ENCODE measurements around the gene GPR137. TPM values are rescaled to one million over a fixed set of nuclear protein-coding genes. Genes with fewer than 3 reads are reported as not detected.

GPR137 gene
- total RNA-seq, 1 donor from 2014 or later: 28.4 TPM

DNA sequence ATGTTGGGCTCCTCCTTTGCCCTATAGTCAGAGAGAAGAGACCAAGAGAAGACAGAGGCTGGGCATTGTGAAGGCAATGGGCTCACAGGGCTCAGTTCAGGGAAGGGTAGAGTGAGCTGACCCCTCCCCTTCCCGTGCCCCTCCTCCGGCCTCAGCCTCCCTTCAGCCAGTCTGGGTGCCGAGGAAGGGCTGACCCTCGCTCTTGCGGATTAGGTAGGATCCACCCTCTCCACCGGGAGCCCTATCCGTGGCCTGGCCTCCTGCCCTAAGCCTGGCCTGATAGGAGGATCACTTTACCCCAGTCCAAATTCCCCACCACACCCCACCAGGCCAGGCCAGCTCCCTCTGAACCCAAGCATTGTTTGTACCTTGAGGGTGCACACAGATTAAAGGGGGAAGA, 37.1 kb upstream of the GPR137 start:
- no peak for DNase-seq (ENCODE audit: low read depth)

DNA sequence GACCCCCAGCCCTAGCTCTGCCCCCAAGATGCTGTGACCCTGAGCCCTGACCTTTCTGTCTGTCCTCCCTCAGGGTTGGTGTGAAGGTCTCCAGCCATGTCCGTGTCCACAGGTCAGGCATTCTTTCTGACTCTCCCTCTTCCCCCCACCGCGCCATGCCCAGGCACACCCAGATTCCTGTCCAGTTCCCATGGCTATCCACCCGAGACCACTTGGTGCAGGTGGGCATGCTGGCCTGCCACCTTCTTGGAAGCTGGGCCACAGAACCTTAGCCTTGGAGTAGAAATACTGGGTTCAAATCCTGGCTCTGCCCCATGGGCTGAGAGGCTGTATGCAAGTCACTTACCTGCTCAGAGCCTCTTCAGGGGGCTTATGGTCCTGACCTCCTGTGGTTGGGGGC, 36.6 kb upstream of the GPR137 start:
- DNase-seq (ENCODE audit: low read depth): no peak

DNA sequence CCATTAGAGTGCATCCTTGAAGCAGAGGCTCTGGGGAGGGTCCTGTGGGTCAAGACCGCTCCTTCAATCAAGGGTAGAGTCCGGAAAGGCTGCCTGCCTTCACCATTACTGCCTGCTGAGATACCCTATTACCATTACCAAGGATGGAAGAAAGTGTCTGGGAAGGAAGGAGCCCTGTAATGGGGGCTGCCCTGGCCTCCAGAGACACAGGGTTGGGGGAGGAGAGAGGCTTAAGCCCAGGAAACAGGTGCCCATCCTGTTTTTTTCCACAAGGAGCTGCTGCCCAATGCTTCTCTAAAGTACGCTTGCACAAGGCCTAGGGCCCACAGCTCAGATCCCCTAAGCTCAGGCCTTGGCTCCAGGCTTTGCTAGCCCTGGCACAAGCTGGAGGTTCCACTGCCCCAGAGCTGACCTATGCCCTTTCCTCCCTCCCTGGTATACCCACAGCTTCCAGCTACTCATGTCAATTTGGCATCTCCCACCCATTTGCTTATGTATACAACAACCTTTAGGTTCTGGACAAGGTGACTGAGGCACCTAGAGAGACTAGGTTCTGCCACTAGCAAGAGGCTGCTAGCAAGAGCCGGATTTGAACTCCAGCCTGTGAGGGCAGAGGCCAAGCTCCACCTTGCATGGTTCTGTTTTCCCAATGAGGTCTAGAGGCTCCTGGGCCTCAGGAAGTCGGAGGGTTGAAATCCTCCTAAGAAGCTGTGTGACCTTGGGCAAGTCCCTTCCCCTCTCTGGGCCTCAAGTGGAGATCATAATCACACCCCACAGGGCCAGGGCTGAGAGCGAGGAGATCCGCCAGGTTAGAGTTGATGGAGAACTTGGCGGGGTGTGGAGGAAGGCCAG, 35.9 kb upstream of the GPR137 start:
- no peak for DNase-seq (ENCODE audit: low read depth)

DNA sequence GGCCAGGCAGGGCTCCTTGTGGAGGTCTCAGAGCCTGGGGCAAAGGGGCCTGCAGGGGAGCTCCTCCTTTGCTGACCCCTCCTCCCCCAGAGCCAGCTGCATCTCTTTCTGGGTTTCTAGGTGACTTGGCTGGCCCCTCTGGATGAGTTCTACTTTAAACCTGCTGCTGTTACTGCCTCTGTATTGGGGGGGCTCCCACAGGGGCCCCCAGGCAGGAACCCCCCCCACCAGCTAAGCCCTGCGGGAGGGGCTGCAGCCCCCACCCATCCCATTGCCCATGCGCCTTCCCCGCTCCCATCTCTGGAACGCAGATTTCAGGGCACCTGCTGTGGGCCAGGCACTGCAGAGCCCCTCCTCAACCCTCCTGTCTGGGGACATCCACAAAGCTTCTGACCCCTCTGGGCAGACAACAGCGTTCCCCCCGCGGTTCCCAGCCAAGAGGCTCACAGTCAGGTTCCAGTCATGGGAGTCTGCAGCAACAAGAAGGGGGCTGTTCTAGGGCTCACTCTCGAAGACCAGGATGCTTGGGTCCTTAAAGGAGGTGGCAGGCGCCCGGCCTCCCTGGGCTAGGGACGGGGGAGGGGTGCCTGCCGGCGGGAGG, 35.1 kb upstream of the GPR137 start:
- DNase-seq (ENCODE audit: low read depth): no peak

DNA sequence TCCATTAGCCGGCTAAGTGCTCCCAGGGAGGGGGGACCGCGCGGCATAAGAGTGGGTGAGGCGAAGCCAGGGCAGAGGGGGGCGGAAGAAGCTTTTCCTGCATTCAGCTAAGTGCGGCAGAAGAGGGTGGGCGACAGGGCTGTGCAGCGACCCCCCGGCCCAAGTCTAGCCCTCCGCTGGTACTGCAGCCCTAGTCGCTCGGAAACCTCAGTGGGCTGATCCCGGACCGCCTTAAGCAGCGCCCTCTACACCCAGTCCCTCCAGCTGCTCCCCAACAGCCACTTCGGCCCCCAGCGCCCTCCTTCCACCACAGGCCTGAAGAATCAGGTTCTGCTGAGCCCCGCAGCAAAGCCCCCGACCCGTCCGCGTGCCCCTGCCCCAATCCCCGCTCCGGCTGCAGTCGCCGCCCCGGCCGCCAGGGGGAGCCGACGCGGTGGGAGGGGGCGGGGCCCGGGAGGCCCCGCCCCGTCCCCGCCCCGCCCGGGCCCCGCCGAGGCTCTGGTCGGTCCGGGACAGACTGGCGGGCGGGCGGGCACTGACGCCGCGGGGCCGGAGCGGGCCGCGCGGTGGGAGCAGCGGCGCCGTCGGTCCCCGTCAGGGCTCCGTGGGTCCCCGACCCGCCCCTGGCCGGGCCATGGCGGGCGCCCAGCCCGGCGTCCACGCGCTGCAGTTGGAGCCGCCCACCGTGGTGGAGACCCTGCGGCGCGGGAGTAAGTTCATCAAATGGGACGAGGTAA, 34.5 kb upstream of the GPR137 start, which contains the start of gene PLCB3:
Gene PLCB3, plus strand, starts transcription at position 515 of the 737 bp plus-strand sequence. Its CDS starts 120 bp downstream, at position 635.
- peak; percentile 54 for DNase-seq (ENCODE audit: low read depth)

DNA sequence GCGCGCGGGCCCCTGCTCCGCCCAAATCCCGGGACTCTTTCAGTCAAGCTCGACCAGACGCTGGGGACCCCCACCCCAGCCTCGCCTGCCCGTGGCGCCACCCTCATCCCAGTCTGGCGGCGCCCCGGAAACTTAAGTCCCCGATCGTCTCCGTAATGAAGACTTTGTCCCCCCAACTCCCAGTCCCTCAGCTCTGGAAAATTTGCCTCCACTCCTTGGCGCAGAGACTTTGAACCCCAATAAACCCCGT, 34.0 kb upstream of the GPR137 start:
- no peak for DNase-seq (ENCODE audit: low read depth)

DNA sequence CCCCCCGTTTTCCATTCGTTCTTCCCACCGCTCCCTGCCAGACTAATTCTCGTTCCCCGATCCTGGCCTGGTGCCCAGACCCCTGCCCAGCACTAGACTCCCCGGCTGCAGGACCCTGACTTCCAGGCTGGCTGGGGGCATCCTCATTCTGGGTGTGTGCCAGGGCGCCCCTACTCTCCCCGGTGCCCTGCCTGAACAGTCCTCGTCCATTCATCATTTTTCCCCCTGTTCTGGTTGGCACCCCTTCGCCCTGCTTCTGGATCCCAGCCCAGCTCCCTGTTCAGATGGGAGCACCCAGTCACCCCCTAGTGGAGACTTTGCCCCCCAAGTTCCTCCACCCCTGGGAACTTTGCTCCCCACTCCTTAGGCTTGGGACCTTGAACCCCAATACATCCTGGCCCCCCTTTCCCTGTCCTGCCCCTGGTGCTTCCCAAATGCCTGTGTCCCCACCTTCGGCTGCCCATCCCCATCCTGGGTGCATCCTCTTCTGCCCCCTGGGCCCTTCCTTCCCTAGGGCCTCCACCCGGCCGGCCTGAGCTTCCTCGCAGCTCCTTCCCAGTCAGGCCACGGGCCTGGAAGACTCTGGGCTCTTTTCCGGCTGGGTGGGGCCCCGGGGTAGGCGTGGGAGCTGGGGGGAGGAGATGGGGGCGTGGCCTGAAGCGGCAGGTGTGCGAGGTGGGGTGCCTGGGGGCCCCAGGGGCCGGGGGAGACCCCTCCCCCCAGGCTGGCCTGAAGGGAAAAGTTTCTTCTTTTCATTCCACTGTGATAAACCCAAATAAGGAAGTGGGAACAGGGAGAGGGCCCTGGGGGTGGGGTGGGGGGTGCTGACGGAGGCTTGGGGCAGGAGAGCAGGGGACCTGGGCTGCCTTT, 33.4 kb upstream of the GPR137 start:
- peak; percentile 42 for DNase-seq (ENCODE audit: low read depth)

DNA sequence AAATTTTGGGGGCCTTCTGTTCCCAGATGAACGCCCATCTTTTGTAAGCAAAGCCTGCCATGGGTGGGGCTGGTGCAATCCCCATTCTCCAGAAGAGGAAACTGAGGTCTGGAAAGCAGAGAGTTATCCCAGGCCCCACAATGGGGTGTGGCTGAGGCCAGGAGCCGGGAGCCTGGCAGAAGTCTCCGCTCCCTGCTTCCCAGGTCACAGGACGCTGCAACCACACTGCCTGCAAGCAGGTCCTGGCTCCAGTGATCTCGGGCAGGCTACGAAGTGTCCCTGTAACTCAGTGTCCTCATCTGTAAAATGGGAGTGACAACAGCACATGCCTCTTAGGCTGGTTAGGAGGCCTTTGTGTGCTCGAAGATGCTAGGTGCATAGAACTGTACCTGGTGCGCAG, 32.6 kb upstream of the GPR137 start:
- DNase-seq (ENCODE audit: low read depth): no peak

DNA sequence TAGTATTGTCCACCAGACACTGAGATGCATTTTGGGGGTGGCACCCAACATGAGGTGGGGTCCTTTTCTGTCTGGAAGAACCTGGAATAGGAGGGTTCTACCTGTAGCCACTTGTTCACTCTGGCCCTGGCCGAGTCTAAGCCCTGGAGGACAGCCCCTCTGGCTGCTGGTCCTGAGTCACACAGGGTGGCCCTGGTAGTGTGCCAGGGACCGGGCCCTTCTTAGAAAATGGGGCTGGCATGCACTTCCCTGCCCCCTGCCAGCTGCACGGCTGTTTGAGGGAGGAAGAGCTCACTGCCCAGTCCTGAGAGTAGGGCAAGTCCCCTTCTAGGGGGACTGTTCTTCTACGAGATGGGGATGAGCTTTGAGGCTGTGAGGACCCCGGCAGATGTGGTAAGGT, 32.2 kb upstream of the GPR137 start:
- peak; percentile 63 for DNase-seq (ENCODE audit: low read depth)

DNA sequence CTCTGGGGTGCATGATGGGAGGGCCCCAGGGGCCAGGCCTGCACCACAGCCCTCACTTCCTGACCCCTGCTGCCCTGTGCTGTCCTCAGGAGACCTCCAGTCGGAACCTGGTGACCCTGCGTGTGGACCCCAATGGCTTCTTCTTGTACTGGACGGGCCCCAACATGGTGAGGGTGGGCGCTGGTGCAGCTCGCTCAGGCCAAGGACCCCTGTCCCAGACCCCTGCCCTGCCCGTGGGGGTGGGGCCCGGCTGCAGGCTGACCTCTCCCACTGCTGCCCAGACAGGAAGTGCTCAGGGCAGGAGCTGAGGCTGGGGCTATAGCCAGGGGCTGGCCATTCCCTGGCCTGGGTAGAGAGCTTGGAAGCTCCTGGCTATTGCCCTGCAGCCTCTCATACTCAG, 31.3 kb upstream of the GPR137 start:
- DNase-seq (ENCODE audit: low read depth): no peak

DNA sequence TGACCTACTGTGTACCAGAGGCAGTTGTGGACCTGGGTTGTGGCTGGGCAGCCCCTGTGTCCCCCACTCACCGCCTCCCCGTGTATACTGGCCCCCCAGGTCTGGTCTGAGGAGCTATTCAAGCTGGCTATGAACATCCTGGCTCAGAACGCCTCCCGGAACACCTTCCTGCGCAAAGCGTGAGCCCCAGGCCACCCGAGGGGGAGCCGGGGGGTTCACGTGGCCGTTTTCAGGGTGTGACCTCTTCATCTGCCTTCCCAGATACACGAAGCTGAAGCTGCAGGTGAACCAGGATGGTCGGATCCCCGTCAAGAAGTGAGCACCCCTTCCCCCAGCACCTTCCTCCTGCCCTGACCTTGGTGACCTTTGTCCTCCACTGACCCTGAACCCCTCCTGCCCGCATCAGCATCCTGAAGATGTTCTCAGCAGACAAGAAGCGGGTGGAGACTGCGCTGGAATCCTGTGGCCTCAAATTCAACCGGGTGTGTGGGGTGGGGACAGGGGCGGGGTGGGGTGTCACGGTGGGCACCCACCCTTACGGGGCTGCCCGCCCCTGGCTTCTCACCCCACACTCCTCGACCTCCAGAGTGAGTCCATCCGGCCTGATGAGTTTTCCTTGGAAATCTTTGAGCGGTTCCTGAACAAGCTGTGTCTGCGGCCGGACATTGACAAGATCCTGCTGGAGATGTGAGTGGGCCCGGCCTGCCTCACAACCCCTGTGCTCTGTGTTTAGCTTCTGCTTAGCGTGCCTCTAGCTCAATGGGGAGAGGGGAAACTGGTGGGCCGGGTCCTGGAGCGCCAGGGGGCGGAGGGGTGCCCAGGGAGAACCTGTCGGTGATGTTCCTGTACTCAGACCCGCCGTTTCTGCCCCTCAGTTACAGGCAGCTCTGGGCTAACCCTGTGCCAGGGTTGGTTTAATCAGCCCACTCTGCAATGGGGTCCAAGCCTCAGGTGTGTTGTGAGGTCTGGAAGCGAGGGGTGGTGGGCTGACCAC, 30.2 kb upstream of the GPR137 start:
- no peak for DNase-seq (ENCODE audit: low read depth)

DNA sequence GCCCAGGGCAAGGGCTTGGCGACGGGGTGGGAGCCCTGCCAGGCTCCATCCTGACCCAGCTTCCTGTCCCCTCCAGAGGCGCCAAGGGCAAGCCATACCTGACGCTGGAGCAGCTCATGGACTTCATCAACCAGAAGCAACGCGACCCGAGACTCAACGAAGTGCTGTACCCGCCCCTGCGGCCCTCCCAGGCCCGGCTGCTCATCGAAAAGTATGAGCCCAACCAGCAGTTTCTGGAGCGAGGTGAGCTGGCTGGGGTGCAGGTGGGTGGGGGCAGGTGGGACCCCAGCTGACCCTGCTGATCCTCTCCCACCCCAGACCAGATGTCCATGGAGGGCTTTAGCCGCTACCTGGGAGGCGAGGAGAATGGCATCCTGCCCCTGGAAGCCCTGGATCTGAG, 29.3 kb upstream of the GPR137 start:
- no peak for DNase-seq (ENCODE audit: low read depth)

DNA sequence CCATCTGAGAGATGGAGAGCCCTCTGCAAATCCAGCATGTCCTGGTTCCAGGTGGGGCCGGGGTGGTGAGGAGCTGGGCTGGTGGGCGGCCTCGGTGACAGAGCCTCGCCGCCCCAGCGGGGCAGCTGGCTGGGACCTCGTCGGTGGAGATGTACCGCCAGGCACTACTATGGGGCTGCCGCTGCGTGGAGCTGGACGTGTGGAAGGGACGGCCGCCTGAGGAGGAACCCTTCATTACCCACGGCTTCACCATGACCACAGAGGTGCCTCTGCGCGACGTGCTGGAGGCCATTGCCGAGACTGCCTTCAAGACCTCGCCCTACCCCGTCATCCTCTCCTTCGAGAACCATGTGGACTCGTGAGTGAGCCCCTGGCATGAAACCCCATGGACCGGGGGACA, 27.3 kb upstream of the GPR137 start:
- DNase-seq (ENCODE audit: low read depth): no peak

DNA sequence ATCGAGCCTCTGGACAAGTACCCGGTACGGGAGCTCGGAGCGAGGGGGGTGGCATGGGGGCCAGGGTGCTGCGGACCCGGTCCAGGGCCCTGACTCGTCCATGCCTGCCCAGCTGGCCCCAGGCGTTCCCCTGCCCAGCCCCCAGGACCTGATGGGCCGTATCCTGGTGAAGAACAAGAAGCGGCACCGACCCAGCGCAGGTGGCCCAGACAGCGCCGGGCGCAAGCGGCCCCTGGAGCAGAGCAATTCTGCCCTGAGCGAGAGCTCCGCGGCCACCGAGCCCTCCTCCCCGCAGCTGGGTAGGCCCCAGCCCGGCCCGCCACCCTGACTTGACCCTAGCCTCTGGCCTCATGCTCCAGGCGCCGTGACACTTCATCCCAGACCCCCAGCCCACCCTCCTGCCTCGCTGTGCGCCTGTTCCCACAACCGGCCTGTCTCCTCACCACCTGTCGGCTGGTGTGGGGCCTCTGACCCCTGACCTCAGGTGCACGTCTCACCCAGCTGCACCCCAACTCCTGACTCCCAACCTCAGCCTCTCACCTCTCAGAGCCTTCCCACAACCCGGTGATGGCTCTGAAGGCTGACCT, 26.6 kb upstream of the GPR137 start:
- DNase-seq (ENCODE audit: low read depth): no peak

DNA sequence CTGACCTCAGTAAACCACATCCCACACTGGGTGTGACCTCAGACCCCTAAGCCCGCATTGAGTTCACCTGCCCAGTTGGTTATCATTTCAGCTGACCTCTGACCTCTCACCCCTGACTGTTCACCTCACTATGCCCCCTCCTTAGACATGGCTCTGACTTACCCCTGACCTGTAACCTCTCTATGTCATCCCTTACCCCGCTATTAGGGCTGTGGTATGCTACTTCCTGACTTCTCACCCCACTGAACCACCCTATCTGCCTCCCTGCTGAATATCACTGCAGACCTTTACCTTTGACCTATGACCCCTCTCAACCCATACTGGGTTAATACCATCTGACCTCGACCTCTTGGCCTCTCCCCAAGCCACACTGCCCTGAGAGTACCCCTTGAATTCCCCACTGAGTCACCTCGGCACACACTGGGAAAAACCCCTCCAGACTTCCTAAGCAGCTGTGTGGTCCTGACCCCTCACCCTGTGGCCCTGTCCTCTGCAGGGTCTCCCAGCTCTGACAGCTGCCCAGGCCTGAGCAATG, 26.0 kb upstream of the GPR137 start:
- no peak for DNase-seq (ENCODE audit: low read depth)

DNA sequence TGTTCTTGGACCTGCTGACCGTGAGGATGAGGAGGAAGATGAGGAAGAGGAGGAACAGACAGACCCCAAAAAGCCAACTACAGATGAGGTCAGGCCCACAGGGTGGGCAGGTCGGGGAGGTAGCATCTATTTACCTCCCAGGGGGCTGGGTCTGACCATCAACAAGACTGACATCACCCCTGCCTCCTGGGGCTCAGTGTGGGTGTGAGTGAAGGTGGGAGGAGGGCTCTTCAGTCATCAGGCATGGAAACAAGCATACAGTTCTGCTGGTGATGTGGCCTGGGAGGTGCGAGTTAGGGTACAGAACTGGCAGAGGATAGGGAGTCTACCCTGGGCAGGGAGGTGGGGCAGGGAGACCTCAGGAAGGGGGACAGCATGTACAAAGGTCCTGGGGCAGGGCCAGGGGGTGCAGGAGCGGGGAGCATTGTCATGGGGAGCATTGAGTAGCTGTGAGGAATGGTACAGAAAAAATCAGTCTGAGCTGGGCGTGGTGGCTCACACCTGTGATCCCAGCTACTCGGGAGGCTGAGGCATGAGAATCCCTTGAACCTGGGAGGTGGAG, 25.4 kb upstream of the GPR137 start:
- no peak for DNase-seq (ENCODE audit: low read depth)

DNA sequence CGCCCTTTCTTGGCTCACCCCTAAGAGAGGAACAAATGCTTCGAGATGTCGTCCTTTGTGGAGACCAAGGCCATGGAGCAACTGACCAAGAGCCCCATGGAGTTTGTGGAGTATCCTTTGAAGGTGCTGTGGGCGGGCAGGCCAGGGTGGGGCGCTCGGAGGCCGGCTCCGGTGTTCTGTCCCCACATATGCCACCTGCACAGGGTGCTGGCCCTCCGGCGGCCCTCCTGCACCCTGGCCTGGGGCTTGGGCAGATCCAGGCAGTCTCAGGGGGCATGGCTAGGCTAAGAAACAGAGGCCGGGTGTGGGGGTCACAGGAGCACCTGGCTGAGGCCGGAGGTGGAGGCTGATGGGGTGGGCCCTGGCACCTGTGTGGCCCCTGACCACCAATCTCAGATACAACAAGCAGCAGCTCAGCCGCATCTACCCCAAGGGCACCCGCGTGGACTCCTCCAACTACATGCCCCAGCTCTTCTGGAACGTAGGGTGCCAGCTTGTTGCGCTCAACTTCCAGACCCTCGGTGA, 24.0 kb upstream of the GPR137 start:
- DNase-seq (ENCODE audit: low read depth): no peak

DNA sequence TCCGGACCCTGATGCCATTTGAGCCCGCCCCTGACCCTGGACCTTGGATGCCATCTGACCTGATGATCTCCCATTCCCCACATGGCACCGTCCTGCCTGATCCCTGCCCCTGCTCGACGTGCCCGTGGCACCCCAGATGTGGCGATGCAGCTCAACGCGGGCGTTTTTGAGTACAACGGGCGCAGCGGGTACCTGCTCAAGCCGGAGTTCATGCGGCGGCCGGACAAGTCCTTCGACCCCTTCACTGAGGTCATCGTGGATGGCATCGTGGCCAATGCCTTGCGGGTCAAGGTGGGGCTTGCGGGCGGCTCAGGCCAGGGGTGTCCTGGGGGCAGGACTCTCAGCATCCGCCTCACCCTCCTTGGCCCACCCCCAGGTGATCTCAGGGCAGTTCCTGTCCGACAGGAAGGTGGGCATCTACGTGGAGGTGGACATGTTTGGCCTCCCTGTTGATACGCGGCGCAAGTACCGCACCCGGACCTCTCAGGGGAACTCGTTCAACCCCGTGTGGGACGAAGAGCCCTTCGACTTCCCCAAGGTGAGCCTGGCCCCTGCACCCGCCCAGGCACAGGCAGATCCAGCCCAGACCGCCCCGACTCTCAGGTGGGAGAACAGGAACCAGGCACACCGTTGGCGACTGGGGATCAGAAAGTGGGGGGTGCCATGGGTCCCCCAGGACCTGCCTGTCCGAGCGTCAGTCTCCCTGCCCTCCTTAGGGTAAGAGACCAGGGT, 23.2 kb upstream of the GPR137 start:
- DNase-seq (ENCODE audit: low read depth): no peak
